Measurements from ENCODE around the gene PPM1N. TPM values are rescaled to one million over a fixed set of nuclear protein-coding genes. Genes with fewer than 3 reads are reported as not detected.

PPM1N gene
- total and polyA plus RNA-seq, 2 of the 13 experiments (the other 11 are each of a cell fraction or from before 2014, with no cell fraction given): 0.31 to 1.8 TPM

DNA sequence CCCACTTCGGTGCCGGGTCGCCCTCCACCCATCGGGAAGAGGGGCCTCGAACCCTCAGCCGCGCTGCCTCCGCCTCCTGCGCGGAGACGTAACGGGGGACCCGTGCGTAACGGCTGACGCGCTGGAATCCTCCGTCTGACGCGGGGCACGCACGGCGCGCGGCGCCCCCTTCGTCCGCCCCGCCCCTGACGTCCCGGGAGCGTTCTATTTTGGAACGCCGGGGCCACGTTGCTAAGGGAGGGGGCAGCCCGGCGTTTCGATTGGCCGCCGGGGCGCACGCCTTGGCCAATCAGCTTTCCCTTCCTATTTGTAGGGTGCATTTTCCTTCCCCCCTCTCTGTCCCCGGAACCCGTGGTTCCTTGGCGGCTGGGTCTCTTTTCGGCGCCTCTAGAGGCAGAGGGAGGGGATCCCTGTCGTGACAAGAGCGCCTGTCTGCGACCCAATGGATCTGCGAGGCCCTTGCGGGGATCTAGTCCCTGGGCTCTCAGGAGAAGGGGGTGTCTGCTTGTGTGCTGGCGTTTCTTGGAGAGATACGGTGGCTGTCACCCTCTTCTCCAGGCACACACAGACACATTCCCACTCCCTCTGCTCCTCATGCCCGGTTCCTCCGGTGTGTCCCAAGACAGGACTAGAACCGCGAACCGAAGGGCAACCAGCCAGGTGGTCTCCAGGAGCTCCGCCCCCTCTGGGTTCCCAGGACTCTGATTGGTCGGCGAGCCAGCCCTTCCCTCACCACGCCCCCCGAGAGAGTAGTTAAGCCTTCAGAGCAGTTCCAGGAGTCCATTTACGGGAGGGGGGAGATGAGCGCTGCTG is 28.9 kb upstream of the PPM1N start (continued):
- TF ChIP-seq DDIT3 (CRISPR knock-in tag; IDR thresholded peaks at IDR 0.05): no peak
- TF ChIP-seq, protein P1, sequence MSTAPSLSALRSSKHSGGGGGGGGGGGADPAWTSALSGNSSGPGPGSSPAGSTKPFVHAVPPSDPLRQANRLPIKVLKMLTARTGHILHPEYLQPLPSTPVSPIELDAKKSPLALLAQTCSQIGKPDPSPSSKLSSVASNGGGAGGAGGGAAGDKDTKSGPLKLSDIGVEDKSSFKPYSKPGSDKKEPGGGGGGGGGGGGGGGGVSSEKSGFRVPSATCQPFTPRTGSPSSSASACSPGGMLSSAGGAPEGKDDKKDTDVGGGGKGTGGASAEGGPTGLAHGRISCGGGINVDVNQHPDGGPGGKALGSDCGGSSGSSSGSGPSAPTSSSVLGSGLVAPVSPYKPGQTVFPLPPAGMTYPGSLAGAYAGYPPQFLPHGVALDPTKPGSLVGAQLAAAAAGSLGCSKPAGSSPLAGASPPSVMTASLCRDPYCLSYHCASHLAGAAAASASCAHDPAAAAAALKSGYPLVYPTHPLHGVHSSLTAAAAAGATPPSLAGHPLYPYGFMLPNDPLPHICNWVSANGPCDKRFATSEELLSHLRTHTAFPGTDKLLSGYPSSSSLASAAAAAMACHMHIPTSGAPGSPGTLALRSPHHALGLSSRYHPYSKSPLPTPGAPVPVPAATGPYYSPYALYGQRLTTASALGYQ (CRISPR knock-in tag; IDR thresholded peaks at IDR 0.05): no peak
- TF ChIP-seq ZNF333 (CRISPR knock-in tag; IDR thresholded peaks at IDR 0.05; ENCODE audit: borderline replicate concordance): peak; percentile 87; the same call in 1 of the 2 replicates
- peak; percentile 43; the same call in 1 of the 2 replicates for TF ChIP-seq DR1 (CRISPR knock-in tag; IDR thresholded peaks at IDR 0.05)
- TF ChIP-seq MEIS2 (CRISPR knock-in tag; IDR thresholded peaks at IDR 0.05): peak; percentile 62; the same call in 1 of the 2 replicates
- TF ChIP-seq ZNF275 (CRISPR knock-in tag; IDR thresholded peaks at IDR 0.05; ENCODE audit: borderline replicate concordance): no peak
- TF ChIP-seq, protein P2, sequence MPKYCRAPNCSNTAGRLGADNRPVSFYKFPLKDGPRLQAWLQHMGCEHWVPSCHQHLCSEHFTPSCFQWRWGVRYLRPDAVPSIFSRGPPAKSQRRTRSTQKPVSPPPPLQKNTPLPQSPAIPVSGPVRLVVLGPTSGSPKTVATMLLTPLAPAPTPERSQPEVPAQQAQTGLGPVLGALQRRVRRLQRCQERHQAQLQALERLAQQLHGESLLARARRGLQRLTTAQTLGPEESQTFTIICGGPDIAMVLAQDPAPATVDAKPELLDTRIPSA (CRISPR knock-in tag; IDR thresholded peaks at IDR 0.05; ENCODE audit: borderline replicate concordance): no peak; the same call in 1 of the 2 replicates
- no peak for TF ChIP-seq ZNF44 (CRISPR knock-in tag; IDR thresholded peaks at IDR 0.05)
- TF ChIP-seq, protein P3, sequence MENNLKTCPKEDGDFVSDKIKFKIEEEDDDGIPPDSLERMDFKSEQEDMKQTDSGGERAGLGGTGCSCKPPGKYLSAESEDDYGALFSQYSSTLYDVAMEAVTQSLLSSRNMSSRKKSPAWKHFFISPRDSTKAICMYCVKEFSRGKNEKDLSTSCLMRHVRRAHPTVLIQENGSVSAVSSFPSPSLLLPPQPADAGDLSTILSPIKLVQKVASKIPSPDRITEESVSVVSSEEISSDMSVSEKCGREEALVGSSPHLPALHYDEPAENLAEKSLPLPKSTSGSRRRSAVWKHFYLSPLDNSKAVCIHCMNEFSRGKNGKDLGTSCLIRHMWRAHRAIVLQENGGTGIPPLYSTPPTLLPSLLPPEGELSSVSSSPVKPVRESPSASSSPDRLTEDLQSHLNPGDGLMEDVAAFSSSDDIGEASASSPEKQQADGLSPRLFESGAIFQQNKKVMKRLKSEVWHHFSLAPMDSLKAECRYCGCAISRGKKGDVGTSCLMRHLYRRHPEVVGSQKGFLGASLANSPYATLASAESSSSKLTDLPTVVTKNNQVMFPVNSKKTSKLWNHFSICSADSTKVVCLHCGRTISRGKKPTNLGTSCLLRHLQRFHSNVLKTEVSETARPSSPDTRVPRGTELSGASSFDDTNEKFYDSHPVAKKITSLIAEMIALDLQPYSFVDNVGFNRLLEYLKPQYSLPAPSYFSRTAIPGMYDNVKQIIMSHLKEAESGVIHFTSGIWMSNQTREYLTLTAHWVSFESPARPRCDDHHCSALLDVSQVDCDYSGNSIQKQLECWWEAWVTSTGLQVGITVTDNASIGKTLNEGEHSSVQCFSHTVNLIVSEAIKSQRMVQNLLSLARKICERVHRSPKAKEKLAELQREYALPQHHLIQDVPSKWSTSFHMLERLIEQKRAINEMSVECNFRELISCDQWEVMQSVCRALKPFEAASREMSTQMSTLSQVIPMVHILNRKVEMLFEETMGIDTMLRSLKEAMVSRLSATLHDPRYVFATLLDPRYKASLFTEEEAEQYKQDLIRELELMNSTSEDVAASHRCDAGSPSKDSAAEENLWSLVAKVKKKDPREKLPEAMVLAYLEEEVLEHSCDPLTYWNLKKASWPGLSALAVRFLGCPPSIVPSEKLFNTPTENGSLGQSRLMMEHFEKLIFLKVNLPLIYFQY (CRISPR knock-in tag; IDR thresholded peaks at IDR 0.05; ENCODE audit: borderline replicate concordance): no peak
- TF ChIP-seq HOXA9 (CRISPR knock-in tag; IDR thresholded peaks at IDR 0.05; ENCODE audit: borderline replicate concordance): no peak
- TF ChIP-seq ZNF570 (CRISPR knock-in tag; IDR thresholded peaks at IDR 0.05; ENCODE audit: borderline replicate concordance): no peak
- peak; percentile 44; the same call in 1 of the 2 replicates for TF ChIP-seq ZFX (CRISPR knock-in tag; IDR thresholded peaks at IDR 0.05; ENCODE audit: low read depth)
- no peak for TF ChIP-seq MLLT10 (CRISPR knock-in tag; IDR thresholded peaks at IDR 0.05)
- TF ChIP-seq ZNF446 (CRISPR knock-in tag; IDR thresholded peaks at IDR 0.05): no peak
- TF ChIP-seq SP2 (CRISPR knock-in tag; IDR thresholded peaks at IDR 0.05): peak; percentile 74
- no peak for TF ChIP-seq CEBPZ (IDR thresholded peaks at IDR 0.05; ENCODE audit: low read length)
